CD4-positive, alpha-beta memory T cell (primary cell): ENCODE measurements around the gene NRG3. TPM values are rescaled to one million over a fixed set of nuclear protein-coding genes. Genes with fewer than 3 reads are reported as not detected.

ENCODE experiments used
- CTCF ChIA-PET: fragments of 350-600 bp; sonication (Branson Sonifier 250); formaldehyde crosslinking; loops from one replicate; lab custom pipeline; 2021; ENCODE audit warnings: inconsistent platforms; ENCODE audit not compliant: partially characterized antibody; lab: Charles Lee
- POLR2A ChIA-PET: fragments of 350-600 bp; sonication (Branson Sonifier 250); formaldehyde crosslinking; loops from one replicate; lab custom pipeline; 2021; ENCODE audit not compliant: partially characterized antibody; lab: Charles Lee
- DNase-seq, 5 donors: peaks; one replicate each; pipeline versions ENCODE4 v3.0.0 to v3.0.0-alpha.2; 2020 to 2022; ENCODE audit warnings: mixed read lengths in 1 of 5
- H3K27ac ChIP-seq: one replicate; pipeline ENCODE4 v1.7.0; 2013; ENCODE audit warnings: low read depth, low read length
- H3K27me3 ChIP-seq: 2 replicates; pipeline ENCODE4 v1.7.0; 2013; ENCODE audit warnings: mild to moderate bottlenecking, low read length, moderate library complexity; ENCODE audit not compliant: insufficient read depth
- H3K36me3 ChIP-seq: 2 replicates; pipeline ENCODE4 v1.7.0; 2013; ENCODE audit warnings: mild to moderate bottlenecking, low read length, moderate library complexity; ENCODE audit not compliant: insufficient read depth
- H3K4me1 ChIP-seq: 2 replicates; pipeline ENCODE4 v1.7.0; 2013; ENCODE audit warnings: mild to moderate bottlenecking, low read length, moderate library complexity; ENCODE audit not compliant: insufficient read depth
- H3K4me3 ChIP-seq, 2 donors: one replicate each; pipeline ENCODE4 v1.7.0; 2013; ENCODE audit warnings: low read length in 2 of 2, mild to moderate bottlenecking in 1 of 2
- H3K9me3 ChIP-seq, 2 donors: one replicate each; pipeline ENCODE4 v1.7.0; 2013; ENCODE audit warnings: low read length in 2 of 2, control low read depth in 1 of 2; ENCODE audit not compliant: control insufficient read depth in 1 of 2
- H3K27ac Mint-ChIP-seq, 7 donors: one replicate each; pipeline ENCODE4 v1.8.0; 2020 to 2021; ENCODE audit warnings: mixed read lengths in 7 of 7, mild to moderate bottlenecking in 6 of 7, inconsistent platforms in 3 of 7, moderate library complexity in 3 of 7
- H3K27me3 Mint-ChIP-seq, 2 donors: one replicate each; pipeline ENCODE4 v1.8.0; 2020 to 2021; ENCODE audit warnings: mixed read lengths in 2 of 2
- H3K36me3 Mint-ChIP-seq, 2 donors: one replicate each; pipeline ENCODE4 v1.8.0; 2020 to 2021; ENCODE audit warnings: mixed read lengths in 2 of 2, inconsistent platforms in 1 of 2, mild to moderate bottlenecking in 1 of 2
- H3K4me1 Mint-ChIP-seq, 4 donors: one replicate each; pipeline ENCODE4 v1.8.0; 2020 to 2021; ENCODE audit warnings: mixed read lengths in 4 of 4, mild to moderate bottlenecking in 1 of 4
- H3K4me3 Mint-ChIP-seq, 8 donors: one replicate each; pipeline ENCODE4 v1.8.0; 2020 to 2021; ENCODE audit warnings: mixed read lengths in 8 of 8, mild to moderate bottlenecking in 7 of 8, moderate library complexity in 6 of 8, inconsistent platforms in 3 of 8
- H3K9me3 Mint-ChIP-seq, 8 donors: one replicate each; pipeline ENCODE4 v1.8.0; 2020 to 2021; ENCODE audit warnings: mixed read lengths in 8 of 8, mild to moderate bottlenecking in 5 of 8, inconsistent platforms in 3 of 8, moderate library complexity in 1 of 8
- intact Hi-C: fragments of 100-400 bp; cut with micrococcal nuclease; formaldehyde crosslinking; loops from one replicate; pipeline ENCODE4 v1.15.1; 2023
- polyA plus RNA-seq, 2 donors: library from polyadenylated mRNA; unstranded; fragments of 300-500 nt; fragmentation: Illumina TruSeq; gene quantifications; one replicate each; pipeline ENCODE4 v1.2.3, GENCODE V29; 2021
- total RNA-seq, 2 experiments: library from RNA; stranded (reverse); gene quantifications; one replicate each; pipeline ENCODE4 v1.2.3, GENCODE V29; 2021

NRG3 gene
- total and polyA plus RNA-seq, 4 experiments from 2014 or later: not detected

- DNase-seq: no peak
- Mint-ChIP-seq H3K4me3 (no peak overlapping the region), H3K27ac (no peak overlapping the region), H3K36me3 (no peaks in the 10 kb centered on the region), H3K27me3 (no peaks in the 10 kb centered on the region), H3K4me1 (no peaks in the 10 kb centered on the region), H3K9me3 (peaks cover 0 to 19% (median 8%) of the 10 kb centered on the region in 8 donors)
- no peaks in the 10 kb centered on the region for H3K9me3 ChIP-seq
- H3K4me1 ChIP-seq: no peaks in the 10 kb centered on the region
- H3K4me3 ChIP-seq: no peak overlapping the region
- intact Hi-C loops: no loop called here
- no peak overlapping the region for H3K27ac ChIP-seq
- CTCF ChIA-PET: no interaction called here
- no peaks in the 10 kb centered on the region for H3K36me3 ChIP-seq
- H3K27me3 ChIP-seq: no peaks in the 10 kb centered on the region
- POLR2A ChIA-PET: no interaction called here
These were observed 296.9 kb downstream of the NRG3 start for GRCh38 chr10:82171899-82172298.

- no peaks in the 10 kb centered on the region for H3K36me3 ChIP-seq
- ChIA-PET CTCF (no interaction called here), POLR2A (no interaction called here)
- Mint-ChIP-seq H3K9me3 (peaks cover 0 to 25% (median 6%) of the 10 kb centered on the region in 8 donors), H3K27me3 (no peaks in the 10 kb centered on the region), H3K4me1 (no peaks in the 10 kb centered on the region), H3K4me3 (no peak overlapping the region), H3K27ac (no peak overlapping the region), H3K36me3 (no peaks in the 10 kb centered on the region)
- intact Hi-C loops: no loop called here
- no peaks in the 10 kb centered on the region for H3K9me3 ChIP-seq
- H3K4me1 ChIP-seq: no peaks in the 10 kb centered on the region
- H3K27ac ChIP-seq: no peak overlapping the region
- H3K27me3 ChIP-seq: no peaks in the 10 kb centered on the region
- no peak for DNase-seq
- H3K4me3 ChIP-seq: no peak overlapping the region
These were observed 301.6 kb downstream of the NRG3 start for GRCh38 chr10:82176587-82176986.

GRCh38 chr10:82190432-82191260 is 315.7 kb downstream of the NRG3 start:
- no peaks in the 10 kb centered on the region for H3K27me3 Mint-ChIP-seq
- POLR2A ChIA-PET: no interaction called here
- H3K36me3 ChIP-seq: no peaks in the 10 kb centered on the region
- DNase-seq: no peak
- no peak overlapping the region for H3K27ac Mint-ChIP-seq
- H3K9me3 Mint-ChIP-seq: peaks cover 0 to 10% (median 2%) of the 10 kb centered on the region in 8 donors
- no peak overlapping the region for H3K4me3 Mint-ChIP-seq
- CTCF ChIA-PET: interaction anchor here (0.7 kb wide), 1 partner anchor 74 kb away, joined by 3 read pairs; no protein-coding TSS in a partner anchor
- no peaks in the 10 kb centered on the region for H3K27me3 ChIP-seq
- H3K4me3 ChIP-seq: no peak overlapping the region
- H3K4me1 ChIP-seq: no peaks in the 10 kb centered on the region
- no peaks in the 10 kb centered on the region for H3K4me1 Mint-ChIP-seq
- peaks cover 0 to 4% of the 10 kb centered on the region in 2 donors for H3K9me3 ChIP-seq
- H3K27ac ChIP-seq: no peak overlapping the region
- H3K36me3 Mint-ChIP-seq: no peaks in the 10 kb centered on the region
- intact Hi-C loops: no loop called here

- no peaks in the 10 kb centered on the region for H3K4me1 Mint-ChIP-seq
- no peak overlapping the region for H3K27ac Mint-ChIP-seq
- ChIA-PET POLR2A (no interaction called here), CTCF (no interaction called here)
- intact Hi-C loops: no loop called here
- no peak overlapping the region for H3K4me3 Mint-ChIP-seq
- DNase-seq: no peak
- no peaks in the 10 kb centered on the region for H3K27me3 Mint-ChIP-seq
- H3K9me3 Mint-ChIP-seq: peaks cover 0 to 10% (median 2%) of the 10 kb centered on the region in 8 donors
- H3K9me3 ChIP-seq: peaks cover 0 to 4% of the 10 kb centered on the region in 2 donors
- no peaks in the 10 kb centered on the region for H3K27me3 ChIP-seq
- H3K4me3 ChIP-seq: no peak overlapping the region
- no peaks in the 10 kb centered on the region for H3K36me3 ChIP-seq
- H3K27ac ChIP-seq: no peak overlapping the region
- H3K36me3 Mint-ChIP-seq: no peaks in the 10 kb centered on the region
- H3K4me1 ChIP-seq: no peaks in the 10 kb centered on the region
These were observed 316.7 kb downstream of the NRG3 start for GRCh38 chr10:82191653-82192052.

- H3K36me3 Mint-ChIP-seq: no peaks in the 10 kb centered on the region
- intact Hi-C loops: no loop called here
- no peak overlapping the region for H3K4me3 ChIP-seq
- H3K27ac ChIP-seq: no peak overlapping the region
- ChIA-PET CTCF (no interaction called here), POLR2A (no interaction called here)
- no peaks in the 10 kb centered on the region for H3K4me1 ChIP-seq
- no peaks in the 10 kb centered on the region for H3K36me3 ChIP-seq
- peaks cover 0 to 4% of the 10 kb centered on the region in 2 donors for H3K9me3 ChIP-seq
- no peak overlapping the region for H3K27ac Mint-ChIP-seq
- H3K4me1 Mint-ChIP-seq: no peaks in the 10 kb centered on the region
- H3K27me3 Mint-ChIP-seq: no peaks in the 10 kb centered on the region
- H3K9me3 Mint-ChIP-seq: peaks cover 0 to 10% (median 2%) of the 10 kb centered on the region in 8 donors
- no peak for DNase-seq
- no peaks in the 10 kb centered on the region for H3K27me3 ChIP-seq
- no peak overlapping the region for H3K4me3 Mint-ChIP-seq
These were observed 317.7 kb downstream of the NRG3 start for GRCh38 chr10:82192665-82193064.

GRCh38 chr10:82194419-82194818 is 319.4 kb downstream of the NRG3 start:
- H3K36me3 Mint-ChIP-seq: no peaks in the 10 kb centered on the region
- no peak for DNase-seq

GRCh38 chr10:82206831-82207230 is 331.8 kb downstream of the NRG3 start:
- H3K4me3 ChIP-seq: no peak overlapping the region
- H3K27me3 Mint-ChIP-seq: no peaks in the 10 kb centered on the region
- H3K27me3 ChIP-seq: no peaks in the 10 kb centered on the region
- CTCF ChIA-PET: no interaction called here
- no peak for DNase-seq
- H3K27ac ChIP-seq: no peak overlapping the region
- no peaks in the 10 kb centered on the region for H3K36me3 ChIP-seq
- intact Hi-C loops: no loop called here
- no peaks in the 10 kb centered on the region for H3K36me3 Mint-ChIP-seq
- no peak overlapping the region for H3K4me3 Mint-ChIP-seq
- POLR2A ChIA-PET: no interaction called here
- no peaks in the 10 kb centered on the region for H3K4me1 Mint-ChIP-seq
- H3K4me1 ChIP-seq: no peaks in the 10 kb centered on the region
- H3K9me3 ChIP-seq: no peaks in the 10 kb centered on the region
- H3K27ac Mint-ChIP-seq: no peak overlapping the region
- H3K9me3 Mint-ChIP-seq: peaks cover 2 to 13% (median 5%) of the 10 kb centered on the region in 8 donors

More at GRCh38 chr10:82194419-82194818, 319.4 kb downstream of the NRG3 start:
- Mint-ChIP-seq H3K9me3 (peaks cover 0 to 3% (median 0%) of the 10 kb centered on the region in 8 donors), H3K4me1 (no peaks in the 10 kb centered on the region), H3K4me3 (no peak overlapping the region), H3K27me3 (no peaks in the 10 kb centered on the region), H3K27ac (no peak overlapping the region)
- Histone ChIP-seq H3K4me1 (no peaks in the 10 kb centered on the region), H3K27me3 (no peaks in the 10 kb centered on the region), H3K4me3 (no peak overlapping the region), H3K9me3 (peaks cover 0 to 4% of the 10 kb centered on the region in 2 donors), H3K36me3 (no peaks in the 10 kb centered on the region), H3K27ac (no peak overlapping the region)
- POLR2A ChIA-PET: no interaction called here
- intact Hi-C loops: no loop called here
- CTCF ChIA-PET: no interaction called here
